HG03108 (cell line): ENCODE data around the gene TWF2.
A peak's percentile ranks its signal among the peaks of the same experiment; 100 is the strongest.

Experiments
- ATAC-seq: cut with Tn5 transposase; IDR thresholded peaks from one replicate; pipeline ENCODE4 v1.9.1; 2021; ENCODE audit warnings: moderate library complexity; ENCODE audit not compliant: unreplicated experiment

Gene TWF2

DNA sequence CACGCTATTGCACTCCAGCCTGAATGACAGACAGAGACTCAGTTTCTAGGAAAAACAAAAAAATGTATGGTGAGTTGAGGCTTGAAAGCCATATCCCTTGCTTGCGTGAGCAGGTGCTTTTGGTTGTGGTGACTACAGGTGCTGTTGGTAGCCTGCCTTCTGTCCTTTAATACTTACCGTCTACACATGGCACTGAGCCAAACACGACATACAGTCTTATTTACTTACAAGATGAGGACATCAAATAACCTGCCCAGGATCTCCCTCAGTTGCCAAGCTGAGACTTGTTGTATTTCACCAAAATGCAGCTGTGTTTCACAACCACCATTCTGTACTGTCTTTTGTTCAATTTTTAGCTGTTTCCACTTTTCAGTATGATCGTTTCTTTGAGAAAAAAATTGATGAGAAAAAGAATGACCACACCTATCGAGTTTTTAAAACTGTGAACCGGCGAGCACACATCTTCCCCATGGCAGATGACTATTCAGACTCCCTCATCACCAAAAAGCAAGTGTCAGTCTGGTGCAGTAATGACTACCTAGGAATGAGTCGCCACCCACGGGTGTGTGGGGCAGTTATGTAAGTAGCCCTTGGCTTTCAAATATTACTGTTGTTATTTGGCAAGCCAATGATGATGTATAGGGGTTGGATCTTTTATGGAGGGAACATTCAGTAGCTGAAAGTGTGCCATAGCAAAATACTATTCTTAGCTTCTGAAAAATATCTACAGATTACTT is 34.5 kb downstream of the TWF2 start:
- no peak for ATAC-seq

DNA sequence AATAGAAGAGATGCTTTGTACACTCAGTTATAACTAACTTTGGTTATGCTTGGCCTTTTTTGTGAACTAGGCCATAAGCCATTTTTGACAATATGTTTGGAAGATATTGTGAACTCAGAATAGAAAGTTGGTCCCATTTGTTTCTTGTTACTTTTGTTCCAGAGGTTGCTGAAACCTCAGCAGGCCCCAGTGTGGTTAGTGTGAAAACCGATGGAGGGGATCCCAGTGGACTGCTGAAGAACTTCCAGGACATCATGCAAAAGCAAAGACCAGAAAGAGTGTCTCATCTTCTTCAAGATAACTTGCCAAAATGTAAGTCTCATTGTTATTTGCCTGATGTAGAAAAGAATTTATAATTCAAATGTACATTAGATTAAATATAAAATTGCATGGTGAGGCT is 35.3 kb downstream of the TWF2 start:
- no peak for ATAC-seq

DNA sequence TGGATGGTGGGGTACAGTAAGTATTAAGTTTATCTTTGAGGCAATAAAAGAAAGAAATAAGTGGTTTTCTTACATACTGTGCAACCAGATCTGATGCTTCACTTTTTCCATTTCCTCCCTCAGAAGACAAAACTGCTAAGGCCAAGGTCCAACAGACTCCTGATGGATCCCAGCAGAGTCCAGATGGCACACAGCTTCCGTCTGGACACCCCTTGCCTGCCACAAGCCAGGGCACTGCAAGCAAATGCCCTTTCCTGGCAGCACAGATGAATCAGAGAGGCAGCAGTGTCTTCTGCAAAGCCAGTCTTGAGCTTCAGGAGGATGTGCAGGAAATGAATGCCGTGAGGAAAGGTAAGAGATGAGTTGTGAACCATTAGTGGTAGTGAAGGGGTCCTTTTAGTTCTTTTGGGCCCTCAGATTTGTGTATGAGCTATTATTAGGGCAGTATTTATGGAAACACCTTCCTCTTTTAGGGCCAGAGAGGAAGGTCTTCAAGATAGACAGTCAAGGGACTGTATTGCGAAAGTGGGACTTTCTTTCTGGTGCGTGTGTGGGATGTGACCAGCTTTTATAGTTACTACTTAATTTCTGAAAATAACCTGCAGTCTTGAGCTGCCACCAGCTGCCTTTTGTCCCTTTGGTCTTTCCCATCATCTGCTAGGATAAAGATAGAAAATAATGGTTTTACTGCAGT is 36.4 kb downstream of the TWF2 start:
- ATAC-seq: no peak

DNA sequence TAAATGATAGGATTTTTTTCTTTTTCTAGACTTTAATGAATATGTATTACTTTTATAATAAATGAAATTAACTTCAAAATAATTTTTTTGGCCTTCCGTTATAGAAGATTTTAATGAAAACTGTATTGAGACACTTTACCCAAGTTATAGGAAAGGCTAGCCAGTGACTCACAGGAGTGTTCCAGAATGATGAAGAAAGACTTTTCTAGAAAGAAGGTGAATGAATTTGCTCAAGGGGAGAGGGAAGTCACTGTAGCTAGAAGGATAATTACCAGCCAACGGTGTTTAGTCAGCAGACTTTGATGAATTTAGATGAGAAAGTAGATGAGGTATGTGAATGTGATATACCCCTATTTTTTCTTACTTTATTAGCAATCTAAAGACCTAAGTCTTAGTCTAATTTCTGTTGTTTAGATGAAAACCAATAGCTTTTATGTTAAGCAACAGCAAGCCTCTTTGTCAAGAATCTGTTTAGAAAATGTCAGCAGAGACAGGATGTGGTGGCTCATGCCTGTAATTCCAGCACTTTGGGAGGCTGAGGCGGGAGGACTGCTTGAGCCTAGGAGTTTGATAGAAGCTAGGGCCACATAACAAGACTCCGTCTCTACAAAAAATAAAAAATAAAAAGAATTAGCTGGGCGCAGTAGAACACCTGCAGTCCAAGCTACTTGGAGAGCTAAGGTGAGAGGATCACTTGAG is 37.8 kb downstream of the TWF2 start:
- ATAC-seq: no peak

DNA sequence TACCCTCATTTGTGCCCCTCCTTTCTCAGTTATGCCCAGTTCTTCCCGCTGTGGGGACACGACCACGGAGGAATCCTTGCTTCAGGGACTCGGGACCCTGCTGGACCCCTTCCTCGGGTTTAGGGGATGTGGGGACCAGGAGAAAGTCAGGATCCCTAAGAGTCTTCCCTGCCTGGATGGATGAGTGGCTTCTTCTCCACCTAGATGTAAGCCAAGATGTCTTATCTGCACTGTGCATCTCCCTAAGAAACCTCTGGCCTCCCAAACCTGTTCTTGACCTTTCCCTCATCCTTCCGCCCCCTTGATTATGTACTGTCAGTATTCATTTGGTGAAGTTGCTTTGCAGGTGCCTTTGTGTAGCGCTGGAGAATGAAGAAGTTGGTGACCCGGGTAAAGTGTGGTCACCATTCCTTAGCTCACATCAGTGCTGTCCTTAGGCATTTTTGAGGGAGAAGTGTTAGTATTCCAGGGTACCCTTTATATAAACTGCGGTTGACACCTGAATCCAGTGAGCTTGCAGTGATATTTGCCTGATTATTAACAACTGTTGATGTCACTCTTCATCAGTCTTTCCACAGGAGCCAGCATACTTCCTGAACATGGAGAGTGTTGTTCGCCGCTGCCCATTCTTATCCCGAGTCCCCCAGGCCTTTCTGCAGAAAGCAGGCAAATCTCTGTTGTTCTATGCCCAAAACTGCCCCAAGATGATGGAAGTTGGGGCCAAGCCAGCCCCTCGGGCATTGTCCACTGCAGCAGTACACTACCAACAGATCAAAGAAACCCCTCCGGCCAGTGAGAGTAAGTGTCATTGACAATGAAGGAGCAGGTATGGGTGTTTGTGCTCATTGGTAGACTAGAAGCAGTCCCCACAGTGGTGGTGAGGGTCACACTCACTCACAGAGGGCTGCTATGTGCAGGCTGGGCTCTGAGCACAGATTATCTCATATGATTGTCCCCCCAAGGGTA is 40.0 kb downstream of the TWF2 start:
- ATAC-seq: no peak

DNA sequence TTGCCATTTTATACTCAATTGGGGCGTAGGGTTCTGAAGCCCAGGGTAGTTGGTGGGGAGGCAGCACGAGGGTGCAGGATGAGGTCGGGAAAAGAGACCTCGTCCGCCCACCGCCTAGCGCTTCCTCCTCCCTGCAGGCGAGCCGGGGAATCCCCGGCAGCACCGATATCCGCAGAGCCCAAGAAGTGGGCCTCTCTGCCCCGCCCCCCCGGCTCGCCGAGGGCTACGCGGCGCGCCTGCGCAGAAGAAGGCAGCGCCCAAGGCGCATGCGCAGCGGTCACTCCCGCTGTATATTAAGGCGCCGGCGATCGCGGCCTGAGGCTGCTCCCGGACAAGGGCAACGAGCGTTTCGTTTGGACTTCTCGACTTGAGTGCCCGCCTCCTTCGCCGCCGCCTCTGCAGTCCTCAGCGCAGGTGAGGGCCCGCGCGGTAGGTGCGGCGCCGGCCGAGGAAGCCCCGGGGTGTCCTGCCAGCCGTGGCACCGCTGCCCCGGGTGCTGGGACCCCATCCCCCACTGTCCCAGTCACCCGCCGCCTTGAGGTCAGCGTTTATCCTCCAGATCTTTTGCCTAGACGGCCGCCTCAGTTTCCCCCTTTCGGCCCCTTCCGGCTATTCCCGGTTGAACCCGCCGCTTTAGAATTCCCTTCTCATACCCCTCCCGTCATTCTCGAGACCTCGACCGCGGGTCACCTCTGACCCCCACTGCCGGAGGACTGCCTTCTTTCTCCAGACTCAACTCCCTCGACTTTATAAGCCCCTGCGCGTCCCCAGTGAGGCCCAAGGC is 40.9 kb downstream of the TWF2 start, which contains the start of gene ALAS1:
TSS of gene ALAS1 (plus strand) at position 319 of the 784 bp plus-strand sequence. CDS start 1,082 bp downstream, outside the sequence.
- peak; percentile 79 for ATAC-seq

DNA sequence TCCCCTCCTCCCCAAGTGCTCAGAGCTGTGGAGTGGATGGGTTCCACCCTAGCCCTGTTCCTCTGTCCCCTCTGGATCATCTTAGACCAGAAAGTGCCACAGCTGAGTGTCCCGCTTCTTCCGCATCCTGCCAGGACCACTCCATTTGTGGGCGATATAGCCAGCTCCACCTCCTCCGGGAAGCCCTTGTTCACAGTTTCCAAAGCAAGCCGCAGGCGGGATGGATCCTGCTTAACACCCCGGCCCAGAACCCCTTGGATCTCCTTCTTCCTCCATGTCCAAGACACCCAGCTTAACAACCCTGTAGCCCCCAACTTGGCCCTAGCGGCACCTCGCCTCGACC is 41.5 kb downstream of the TWF2 start:
- ATAC-seq: no peak

DNA sequence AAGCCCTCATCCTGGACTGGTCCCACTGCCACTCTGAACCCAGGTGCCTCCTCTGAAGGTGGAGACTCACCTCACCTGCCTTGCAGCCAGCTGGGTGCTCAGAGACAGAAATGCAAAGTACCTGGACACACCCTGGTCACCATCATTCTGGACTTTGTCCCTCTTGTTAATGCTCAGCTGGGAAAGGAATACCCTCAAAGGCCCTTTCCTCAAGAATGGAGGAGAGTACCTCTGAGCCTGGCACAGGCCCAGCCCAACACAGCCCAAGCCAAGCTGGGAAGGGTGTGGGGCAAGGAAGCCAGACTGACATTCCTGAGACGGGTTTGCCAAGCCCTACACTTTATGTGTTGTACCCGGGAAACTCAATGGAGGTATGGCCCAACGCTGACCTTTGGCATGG is 42.0 kb downstream of the TWF2 start:
- ATAC-seq: no peak

DNA sequence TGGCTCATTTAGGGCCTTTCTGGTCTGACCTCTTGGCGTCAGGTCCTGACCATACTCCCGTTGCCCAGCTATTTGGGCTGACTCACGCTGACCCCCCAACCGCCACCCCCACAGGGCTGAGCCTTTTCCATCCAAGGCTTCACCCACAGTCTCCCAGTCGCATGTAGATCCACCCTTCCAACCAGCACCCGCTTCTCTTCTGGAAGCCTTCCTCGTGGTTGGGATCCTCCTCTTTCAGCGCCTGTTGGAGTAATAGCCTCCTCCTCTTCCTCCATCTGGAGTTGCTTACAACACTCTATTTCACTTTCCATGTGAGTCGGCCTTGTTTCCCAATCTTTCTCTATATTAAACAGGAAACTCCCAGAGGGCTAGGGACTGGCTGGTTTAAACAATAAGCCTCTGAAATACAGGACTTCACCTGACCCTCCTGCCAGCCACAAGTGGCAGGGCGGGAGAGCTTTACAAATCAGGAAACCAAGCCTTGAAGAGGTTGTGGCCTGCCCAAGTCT is 43.1 kb downstream of the TWF2 start:
- no peak for ATAC-seq

DNA sequence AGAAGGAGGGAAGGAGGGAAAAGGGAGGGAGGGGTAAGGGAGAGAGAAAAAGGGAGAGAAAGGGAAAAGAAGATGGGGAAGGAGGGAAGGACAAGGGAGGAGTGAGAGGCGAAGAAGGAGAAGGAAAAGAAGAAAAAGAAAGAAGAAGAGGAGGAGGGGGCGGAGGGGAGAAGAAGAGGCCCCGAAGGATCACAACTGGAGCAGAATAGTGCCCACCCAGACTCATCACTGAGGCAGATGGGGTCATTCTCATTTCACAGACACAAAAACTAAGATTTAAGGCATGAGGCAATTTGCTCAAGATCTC is 43.7 kb downstream of the TWF2 start:
- ATAC-seq: no peak

DNA sequence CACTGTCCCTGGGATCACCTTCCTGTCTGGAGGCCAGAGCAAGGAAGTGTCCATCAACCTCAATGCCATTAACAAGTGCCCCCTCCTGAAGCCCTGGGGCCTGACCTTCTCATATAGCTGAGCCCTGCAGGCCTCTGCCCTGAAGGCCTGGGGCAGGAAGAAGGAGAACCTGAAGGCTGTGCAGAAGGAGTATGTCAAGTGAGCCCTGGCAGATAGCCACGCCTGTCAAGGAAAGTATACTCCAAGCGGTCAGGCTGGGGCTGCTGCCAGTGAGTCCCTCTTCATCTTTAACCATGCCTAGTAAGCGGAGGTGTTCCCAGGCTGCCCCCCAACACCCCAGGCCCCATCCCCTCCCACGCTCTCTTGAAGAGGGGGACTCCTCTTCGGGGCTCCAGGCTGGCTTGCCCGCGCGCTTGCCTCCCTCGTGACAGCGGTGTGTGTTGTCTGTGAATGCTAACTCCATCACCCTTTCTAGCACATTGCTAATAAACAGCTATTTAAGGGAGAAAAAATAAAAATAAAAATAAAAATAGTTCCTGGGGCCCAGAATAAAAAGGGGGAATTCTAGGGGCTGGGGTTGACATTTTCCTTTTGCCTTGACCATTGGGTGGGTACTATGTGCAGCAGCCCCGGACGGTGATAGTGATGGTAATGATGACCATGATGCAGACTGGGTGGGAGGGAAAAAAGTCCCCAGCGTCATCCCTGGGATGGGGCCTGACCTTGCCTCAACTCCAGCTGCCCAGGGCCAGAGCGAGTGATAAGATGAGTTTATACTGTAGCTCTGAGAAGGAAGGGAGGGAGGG is 44.3 kb downstream of the TWF2 start:
- no peak for ATAC-seq

DNA sequence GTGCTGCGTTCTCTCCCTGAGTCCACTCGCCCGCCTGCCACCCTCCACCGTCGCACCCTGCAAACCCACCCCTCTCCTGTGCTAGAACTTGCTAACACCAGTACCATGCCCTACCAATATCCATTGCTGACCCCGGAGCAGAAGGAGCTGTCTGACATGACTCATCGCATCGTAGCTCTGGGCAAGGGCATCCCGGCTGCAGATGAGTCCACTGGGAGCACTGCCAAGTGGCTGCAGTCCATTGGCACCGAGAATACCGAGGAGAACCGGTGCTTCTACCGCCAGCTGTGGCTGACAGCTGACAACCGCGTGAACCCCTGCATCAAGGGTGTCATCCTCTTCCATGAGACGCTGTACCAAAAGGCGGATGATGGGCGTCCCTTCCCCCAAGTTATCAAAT is 45.9 kb downstream of the TWF2 start:
- ATAC-seq: no peak

DNA sequence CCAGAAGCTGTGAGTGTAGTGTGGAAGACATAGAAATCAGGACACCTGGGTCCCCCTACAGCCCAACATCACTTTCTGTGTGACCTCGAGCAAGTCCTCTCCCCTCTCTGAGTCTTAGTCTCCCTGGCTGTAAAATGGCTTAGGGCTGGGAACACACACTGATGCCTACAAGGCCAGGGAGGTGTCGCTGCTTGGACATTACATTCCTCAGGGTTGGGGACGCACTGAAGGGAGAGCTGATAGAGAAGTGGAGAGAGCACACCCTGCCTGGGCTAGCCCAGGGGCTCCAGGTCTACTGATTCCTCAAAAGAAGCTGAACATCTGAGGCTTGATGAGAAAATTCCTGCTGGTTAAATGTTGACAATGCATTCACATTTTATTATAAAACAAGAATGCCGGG is 47.3 kb downstream of the TWF2 start:
- no peak for ATAC-seq

DNA sequence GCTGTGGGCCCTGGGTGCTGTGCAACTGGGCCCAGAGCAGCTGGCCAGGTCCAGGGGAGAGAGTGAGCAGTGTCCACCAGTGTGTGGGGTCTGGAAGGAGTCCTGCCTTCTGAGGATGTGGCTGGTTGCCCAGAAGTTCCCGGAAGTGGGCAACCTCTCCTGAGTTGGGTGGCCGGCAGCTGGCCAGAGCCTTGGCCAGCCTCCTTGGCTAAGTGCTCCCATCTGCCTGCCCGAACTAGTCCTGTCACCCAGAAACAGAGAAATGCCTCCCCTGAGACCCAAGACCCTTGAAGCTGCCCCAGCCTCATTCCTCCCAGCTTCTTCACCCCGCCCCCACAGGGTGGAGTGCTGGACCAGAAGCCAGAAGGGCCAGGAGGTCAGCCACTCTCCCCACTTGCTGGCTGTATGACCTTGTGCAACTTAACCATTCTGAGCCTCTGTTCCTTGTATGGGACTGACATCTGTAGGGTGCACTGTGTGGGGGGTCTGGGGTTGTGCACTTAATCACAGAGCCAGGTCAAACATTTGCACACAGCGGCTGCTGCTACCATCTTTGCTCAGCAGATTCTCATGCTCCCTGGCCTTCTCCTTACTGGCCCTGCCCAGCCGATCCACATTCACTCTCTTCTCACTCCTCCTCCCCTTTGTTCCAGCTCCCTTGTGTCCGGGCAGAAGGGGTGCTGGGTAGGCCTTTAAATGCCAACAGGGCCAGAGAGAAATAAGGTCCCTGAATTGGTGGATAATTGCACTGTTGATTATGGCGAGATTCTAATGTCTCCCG is 48.5 kb downstream of the TWF2 start:
- ATAC-seq: no peak

DNA sequence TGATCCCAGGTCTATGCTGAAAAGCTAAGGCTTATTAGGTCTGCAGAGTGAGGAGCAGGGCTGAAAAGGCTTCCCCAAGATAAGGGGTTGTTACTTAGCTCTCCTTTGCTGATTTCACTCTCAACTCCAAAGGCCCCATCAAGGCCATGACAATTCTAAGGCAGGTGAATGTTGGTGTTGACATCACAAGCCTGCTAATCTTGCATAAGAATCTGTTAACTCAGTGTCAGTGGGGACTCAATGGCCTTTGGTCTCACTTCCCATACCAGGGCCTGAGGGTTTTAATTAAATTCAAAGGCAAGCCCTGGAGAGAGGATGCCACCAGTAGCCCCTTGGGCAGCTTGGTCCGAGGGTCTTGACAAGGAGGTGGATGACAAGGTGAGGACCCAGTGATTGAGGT is 50.4 kb downstream of the TWF2 start:
- no peak for ATAC-seq

DNA sequence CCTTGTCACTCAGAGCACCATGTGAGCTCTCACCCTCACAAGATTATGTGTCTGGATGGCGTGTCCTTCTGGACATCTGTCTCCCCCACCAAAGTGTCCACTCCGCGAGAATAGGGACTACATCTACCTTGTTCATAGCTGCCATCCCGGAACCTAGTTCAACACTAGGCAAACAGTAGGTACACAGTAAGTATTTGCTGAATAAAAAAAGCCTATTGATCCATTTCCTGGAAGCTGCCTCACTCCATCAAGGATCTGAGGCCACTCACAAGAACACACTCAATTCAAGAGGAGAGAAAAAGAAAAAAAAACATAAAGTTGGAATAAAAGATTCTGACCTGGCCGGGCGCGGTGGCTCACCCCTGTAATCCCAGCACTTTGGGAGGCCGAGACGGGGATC is 52.2 kb downstream of the TWF2 start:
- no peak for ATAC-seq

DNA sequence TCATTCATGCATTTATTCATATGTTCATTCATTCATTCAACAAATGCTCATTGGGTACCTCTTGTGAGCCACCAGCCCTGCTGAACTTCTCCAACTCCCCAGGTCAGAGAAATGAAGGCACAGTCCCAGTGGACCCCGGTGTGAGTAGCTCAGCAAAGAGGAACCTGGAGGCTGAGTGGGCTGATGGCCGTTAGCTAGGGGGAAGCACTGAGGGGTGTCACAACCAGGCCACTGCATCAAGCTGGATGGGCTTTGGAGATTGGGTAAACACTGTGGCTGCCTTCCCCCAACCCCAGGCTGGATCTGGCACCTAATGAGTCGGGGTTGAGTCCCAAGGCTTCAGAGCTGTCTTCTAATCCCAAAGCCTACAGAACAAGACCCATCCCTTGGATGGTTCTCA is 53.1 kb downstream of the TWF2 start:
- ATAC-seq: no peak

DNA sequence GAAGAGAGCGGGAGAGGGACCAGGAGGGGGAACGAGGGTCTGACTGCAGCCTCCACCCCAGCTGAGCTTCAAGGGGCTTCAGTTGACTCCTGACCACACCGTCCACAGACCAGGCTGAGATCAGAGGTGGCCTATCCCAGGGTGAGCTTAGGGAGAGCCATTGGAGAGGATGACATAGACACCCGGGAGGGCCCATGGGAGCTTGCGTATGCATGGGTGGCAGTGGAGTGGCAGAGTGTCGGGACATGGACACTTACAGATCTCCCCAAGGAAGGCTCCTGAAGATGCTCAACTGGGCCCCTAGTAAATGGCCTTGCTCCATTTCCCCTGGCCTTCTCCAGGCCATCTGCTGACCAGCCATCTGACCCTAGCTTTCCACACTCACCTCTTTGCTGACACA is 53.6 kb downstream of the TWF2 start:
- ATAC-seq: no peak

DNA sequence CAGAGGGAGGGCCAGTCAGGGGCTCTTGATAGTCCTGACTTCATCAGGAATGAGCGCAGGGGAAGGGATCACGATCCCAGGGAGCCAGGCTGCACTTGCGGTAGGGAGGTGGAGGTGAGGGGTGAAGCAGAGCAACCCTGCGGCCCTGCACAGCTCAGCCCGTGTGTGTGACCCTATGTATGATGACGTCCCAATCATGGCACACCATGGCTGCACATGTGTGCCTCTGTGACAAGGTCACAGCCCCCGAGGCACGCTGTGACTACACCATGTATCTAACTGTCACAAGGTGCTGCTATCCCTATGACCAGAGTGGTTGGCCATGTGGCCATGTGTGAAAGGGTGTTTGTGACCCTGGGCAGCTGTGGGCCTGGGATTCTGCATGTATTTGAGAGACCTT is 54.3 kb downstream of the TWF2 start:
- ATAC-seq: no peak
